NCI-H2196 treated with DMSO at 0.1 percent for 48 hours (cell line): ENCODE results near the gene FAM222B.
"Not testable (repeated sequence)": the region's sequence is repeated elsewhere in the genome, so short reads cannot be mapped to it uniquely, and the experiment has no call there.

Experiments
- DNase-seq: peaks from one replicate; lab custom pipeline; 2025; ENCODE audit not compliant: unreplicated experiment; lab: John Stamatoyannopoulos, UW

FAM222B gene

GRCh38 chr17:28841901-28842281 is 699 bp downstream of the FAM222B start:
- DNase-seq, result no peak

DNA sequence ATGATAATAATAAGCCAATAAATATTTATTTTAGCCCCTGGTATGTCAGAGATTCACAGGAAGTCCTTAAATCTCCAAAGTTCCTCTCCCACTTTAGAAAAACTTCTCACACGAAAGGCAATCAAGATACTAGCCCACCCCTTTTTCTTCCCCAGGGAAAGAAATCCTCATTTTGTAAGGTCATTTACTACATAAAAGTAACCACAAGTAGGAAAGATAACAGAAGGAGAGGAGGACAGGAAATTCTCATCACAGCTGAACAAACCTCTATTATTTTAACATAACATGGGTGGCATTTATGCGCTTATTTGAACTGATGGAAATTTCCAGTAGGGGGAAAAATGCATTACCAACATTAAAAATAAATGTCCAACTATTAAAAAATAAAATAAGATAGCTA is 3.4 kb downstream of the FAM222B start:
- DNase-seq, result no peak

GRCh38 chr17:28836541-28836940 is 6.0 kb downstream of the FAM222B start:
- DNase-seq, result not testable (repeated sequence)

DNA sequence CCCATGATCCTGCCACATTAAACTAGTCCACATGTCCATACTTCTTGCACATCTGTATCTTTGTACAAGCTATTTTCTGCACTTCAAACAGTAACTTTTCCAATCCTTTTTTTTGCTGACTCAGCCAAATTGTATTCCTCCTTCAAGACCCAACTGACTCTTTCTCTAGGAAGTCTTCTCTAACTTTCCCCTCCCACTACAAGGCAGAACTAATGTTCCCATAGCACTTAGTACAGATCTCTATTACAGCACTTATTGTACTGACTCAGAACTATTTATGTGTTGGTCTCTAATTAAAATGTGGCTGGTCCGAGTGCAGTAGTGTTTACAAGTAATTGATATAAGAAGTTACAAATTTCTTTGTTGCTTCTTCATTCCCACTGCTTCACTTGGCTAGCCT is 8.2 kb downstream of the FAM222B start:
- no peak for DNase-seq

- DNase-seq, result no peak
Observed at GRCh38 chr17:28828294-28829040, 14.1 kb downstream of the FAM222B start.

- no peak for DNase-seq
Observed at GRCh38 chr17:28827672-28828071, 14.9 kb downstream of the FAM222B start.

- DNase-seq, result no peak
Observed at GRCh38 chr17:28819582-28819981, 23.0 kb downstream of the FAM222B start.

GRCh38 chr17:28818819-28819221 is 23.8 kb downstream of the FAM222B start:
- no peak for DNase-seq

DNA sequence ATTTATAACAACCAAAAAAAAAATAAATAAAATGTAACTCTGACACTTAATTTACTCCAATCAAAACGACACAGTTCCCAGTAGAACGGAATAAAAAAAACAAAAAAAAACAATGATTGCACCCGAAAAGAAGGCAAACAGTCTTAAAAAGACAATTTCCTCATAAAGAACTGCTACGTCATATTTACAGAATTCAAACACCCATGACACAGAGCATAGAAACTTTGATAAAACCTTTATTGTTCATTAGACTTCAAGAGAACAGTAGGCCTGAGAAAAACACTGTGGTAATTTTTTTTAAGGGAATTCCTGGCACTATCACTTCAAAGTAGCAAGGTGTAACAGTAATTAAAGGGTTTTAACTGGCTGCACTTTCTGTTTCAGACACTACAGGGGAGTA is 26.1 kb downstream of the FAM222B start:
- no peak for DNase-seq

DNA sequence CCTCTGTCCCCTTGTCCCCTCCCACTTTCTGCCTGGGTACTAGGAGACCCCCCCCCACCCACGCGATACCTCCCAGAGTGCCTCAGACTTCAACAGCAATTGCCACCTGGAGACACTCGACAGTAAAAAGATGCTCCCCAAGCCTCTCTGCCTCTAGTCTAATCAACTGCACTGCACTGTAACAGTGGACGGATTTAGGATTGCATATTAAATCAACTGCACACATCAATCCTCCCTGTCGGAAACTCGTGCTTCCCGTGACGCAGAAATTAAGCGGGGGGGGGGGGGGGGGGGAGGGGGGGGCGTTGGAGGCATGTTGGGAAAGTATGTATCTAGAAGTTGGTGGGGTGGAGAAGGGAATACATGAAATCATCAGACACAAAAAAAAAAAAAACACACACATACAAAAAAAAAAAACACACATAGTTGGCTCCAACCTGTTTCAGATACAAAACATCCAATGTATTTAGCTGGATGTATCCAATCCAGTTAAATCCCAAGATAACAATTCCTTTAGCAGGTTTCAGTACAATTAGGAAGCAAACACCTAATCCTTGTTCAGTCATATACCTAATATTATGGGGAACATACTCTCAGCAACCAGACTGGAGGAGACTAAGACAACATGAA is 29.7 kb downstream of the FAM222B start:
- peak; percentile 38 for DNase-seq

DNA sequence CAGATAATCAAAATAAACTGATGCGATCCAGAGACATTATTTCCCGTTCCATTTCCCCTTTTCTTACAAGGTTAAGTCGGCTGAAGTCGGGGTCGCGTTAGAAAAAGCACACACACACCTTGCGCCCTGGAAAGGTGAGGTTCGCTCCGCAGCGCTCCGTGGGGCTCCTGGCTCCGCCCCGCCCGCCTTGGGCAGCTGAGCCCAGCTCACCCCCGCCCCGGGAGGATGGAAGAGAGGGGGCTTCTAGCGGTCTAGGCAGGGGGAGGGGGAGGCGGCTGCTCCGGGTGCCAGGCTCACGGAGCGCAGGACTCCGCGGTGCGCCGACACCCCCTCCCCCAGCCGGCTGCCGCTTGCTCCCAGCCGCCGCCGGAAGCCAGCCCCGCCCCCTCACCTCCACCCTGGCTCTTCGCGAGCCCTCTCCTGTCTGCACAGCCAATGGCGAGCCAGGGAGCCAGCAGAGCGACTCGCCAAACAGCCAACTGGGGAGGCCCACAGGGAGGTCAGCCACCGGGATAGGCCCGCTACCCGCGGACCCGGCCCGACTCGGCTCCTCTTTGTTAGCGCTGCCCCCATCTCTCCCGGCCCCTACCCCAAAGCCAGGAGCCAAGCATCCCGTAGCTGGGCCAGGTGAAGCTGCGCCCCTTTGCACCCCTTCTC is 30.4 kb downstream of the FAM222B start:
- DNase-seq, result peak; percentile 76

GRCh38 chr17:28811651-28812090 is 30.9 kb downstream of the FAM222B start:
- DNase-seq, result no peak

GRCh38 chr17:28810437-28810836 is 32.2 kb downstream of the FAM222B start:
- no peak for DNase-seq

GRCh38 chr17:28807925-28808634 is 34.5 kb downstream of the FAM222B start:
- peak; percentile 31 for DNase-seq

- no peak for DNase-seq
Observed at GRCh38 chr17:28796062-28796461, 46.5 kb downstream of the FAM222B start.

DNA sequence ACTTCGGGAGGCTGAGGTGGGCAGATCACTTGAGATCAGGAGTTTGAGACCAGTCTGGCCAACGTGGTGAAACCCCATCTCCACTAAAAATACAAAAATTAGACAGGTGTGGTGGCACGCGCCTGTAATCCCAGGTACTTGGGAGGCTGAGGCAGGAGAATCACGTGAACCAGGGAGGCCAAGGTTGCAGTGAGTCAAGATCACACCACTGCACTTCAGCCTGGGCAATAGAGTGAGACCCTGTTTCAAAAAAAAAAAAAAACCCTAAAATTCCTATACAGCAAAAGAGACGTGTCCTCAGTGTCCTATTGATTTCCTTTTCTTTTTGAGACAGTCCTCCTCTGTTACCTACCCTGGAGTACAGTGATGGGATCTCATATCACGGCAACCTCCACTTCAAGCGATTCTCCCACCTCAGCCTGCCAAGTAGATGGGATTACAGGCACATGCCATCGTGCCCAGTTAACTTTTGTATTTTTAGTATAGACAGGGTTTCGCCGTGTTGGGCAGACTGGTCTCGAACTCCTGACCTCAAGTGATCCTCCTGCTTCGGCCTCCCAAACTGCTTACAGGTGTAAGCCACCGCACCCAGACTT is 47.6 kb downstream of the FAM222B start:
- DNase-seq, result not testable (repeated sequence)

- no peak for DNase-seq
Observed at GRCh38 chr17:28792877-28793661, 49.5 kb downstream of the FAM222B start.

- no peak for DNase-seq
Observed at GRCh38 chr17:28788100-28788499, 54.5 kb downstream of the FAM222B start.

DNA sequence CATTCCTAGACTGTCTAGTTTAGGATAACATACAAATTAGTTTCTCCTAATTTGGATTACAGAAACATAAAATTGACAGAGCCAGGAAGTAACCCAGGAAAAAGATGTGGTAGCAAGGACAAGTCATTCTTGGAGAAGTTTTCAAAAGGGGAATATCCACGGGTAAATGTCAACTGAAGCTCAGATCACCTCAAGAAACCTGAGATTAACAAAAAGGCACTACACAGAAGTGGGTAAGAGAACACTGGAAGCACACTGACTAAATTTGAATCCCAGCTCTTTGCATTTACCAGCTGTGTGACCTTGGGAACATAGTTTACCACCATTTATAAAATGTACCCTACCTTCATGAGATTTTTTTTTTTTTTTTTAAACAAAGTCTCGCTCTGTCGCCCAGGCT is 59.4 kb downstream of the FAM222B start:
- no peak for DNase-seq

- DNase-seq, result not testable (repeated sequence)
Observed at GRCh38 chr17:28779601-28780000, 63.0 kb downstream of the FAM222B start.
